Measurements from ENCODE around the gene CCDC92B. TPM values are rescaled to one million over a fixed set of nuclear protein-coding genes. Genes with fewer than 3 reads are reported as not detected.

The CCDC92B gene
- total and polyA plus RNA-seq, 9 of the 15 experiments (the other 6 are each of a cell fraction or from before 2014, with no cell fraction given), result not detected

DNA sequence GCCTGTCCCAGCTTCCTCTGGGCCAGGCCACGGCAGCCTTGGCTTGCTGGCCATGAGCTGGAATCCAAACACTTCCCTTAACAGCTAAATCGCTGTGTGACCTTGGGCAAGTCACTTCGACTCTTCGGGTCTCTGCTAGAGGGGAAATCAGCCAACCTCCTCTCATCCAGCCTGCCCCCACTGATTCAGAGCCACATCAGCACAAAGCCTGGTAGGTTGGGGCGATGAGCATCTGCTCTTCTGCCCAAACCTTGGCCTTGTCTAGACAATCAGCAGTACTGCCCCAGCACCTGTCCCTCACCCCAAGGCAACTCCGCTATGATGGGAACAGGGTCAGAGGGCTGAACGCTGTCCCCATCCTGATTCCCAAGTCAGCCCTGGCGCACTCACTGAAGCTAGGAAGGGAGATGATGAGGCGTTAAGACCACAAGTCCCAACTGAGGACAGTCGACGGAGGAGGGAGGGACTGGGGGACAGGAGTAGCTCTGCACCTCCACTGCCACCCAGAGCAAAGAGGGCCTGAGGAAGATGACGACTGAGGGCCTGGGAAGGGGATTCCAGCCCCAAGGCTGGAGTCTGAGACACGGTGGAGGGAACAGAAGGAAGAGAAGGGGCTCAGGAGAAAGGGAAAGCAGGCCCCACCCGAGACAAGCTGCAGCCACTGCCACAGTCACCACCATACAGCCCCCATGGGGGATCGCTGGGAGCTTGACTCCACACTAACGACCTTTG lies 39.2 kb downstream of the CCDC92B start:
- H3K4me1 ChIP-seq (replicated peaks in 1 of 2; ENCODE audit: control insufficient read depth in 2 of 2, insufficient read depth in 2 of 2, low read length in 2 of 2), result peaks cover 16 to 58% of the 10 kb centered on the region in 2 experiments; a peak in 4 of 5 replicates
- in situ Hi-C loops (cut with MboI) (no loop called here), intact Hi-C loops (cut with micrococcal nuclease) (no loop called here)
- no peaks in the 10 kb centered on the region for H3K9me3 ChIP-seq (replicated peaks; ENCODE audit: control insufficient read depth, insufficient read depth, low read depth, low read length)
- H3K27ac ChIP-seq (ENCODE audit: extremely low read depth, low read depth, low read length), result peak overlapping the region; percentile 80
- peaks cover 5% of the 10 kb centered on the region for H3K9me1 ChIP-seq (ENCODE audit: control insufficient read depth, insufficient read depth, low read length)
- BruUV-seq (replicated peaks), result TSS peak; percentile 57
- TF ChIP-seq HDGF (IDR thresholded peaks at IDR 0.05), result 0 out of 2 replicates have a peak, but pooled peaks have one; percentile 42
- TF ChIP-seq HNRNPH1 (optimal IDR thresholded peaks at IDR 0.05; ENCODE audit: low read depth, low read length), result no peak
- H3K4me3 ChIP-seq, result peak overlapping the region; percentile 70
- DNase-seq (ENCODE audit: extremely low read depth in 1 of 4, low spot score in 3 of 4) (peak in 1 of 4 experiments; percentile 28), ATAC-seq (peak; percentile 29), FAIRE-seq (peak; percentile 61)
- peaks cover 42% of the 10 kb centered on the region; the same call in 1 of the 3 replicates for H3K36me3 ChIP-seq (ENCODE audit: control insufficient read depth, insufficient read depth, low read length)
- H3K79me2 ChIP-seq (ENCODE audit: control insufficient read depth, insufficient read depth, low read length), result peaks cover 76% of the 10 kb centered on the region
- POLR2A ChIA-PET, result interaction anchor here (0.6 to 1.4 kb wide), 2 partner anchors 10 to 86 kb away, joined by 3 to 5 read pairs; no protein-coding TSS in a partner anchor
- H4K20me1 ChIP-seq (replicated peaks; ENCODE audit: control insufficient read depth, insufficient read depth, low read length), result peaks cover 20% of the 10 kb centered on the region
- no peaks in the 10 kb centered on the region for H3K27me3 ChIP-seq (ENCODE audit: control insufficient read depth in 2 of 2, insufficient read depth in 2 of 2, low read length in 2 of 2)
- 6% methylated on average over 11 of the region's 16 CpGs for WGBS (ENCODE audit: insufficient coverage, low coverage, missing lambda C conversion rate)
- H3K4me2 ChIP-seq (ENCODE audit: insufficient read depth, low read length), result peak overlapping the region; percentile 96
- no peak overlapping the region for H2AFZ ChIP-seq (ENCODE audit: low read depth, low read length)
- CTCF ChIA-PET (ENCODE audit: low intra/inter-chr PET ratio), result no interaction called here
- H3K9ac ChIP-seq (ENCODE audit: insufficient read depth in 1 of 2, low read depth in 2 of 2, low read length in 2 of 2), result peak overlapping the region; percentile 67 to 99

DNA sequence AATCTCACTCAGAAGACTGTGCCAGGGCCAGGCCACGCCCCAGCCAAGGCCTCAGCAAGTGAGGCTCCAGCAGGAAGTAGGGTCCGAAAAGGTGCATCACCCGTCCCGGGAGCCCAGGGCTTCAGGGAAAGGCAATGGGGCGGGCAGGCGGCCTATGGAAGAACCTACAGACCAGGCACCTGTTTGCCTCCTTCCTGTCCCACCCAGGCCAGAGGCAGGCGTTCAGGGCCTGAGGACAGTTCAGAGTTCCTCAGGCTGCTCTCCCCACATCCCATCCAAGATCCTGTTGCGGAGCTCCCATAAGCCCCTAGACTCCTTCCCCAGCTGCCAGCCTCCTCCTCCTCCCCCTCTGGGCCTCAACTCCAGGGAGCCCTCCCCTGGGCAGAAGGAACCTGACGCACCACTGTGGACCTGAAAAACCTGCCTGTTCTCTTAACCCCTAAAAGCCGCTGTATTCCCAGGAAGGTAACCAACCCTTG lies 40.2 kb downstream of the CCDC92B start:
- BruUV-seq (replicated peaks), result no TSS peak
- in situ Hi-C loops (cut with MboI) (no loop called here), intact Hi-C loops (cut with micrococcal nuclease) (no loop called here)
- peaks cover 20% of the 10 kb centered on the region for H4K20me1 ChIP-seq (replicated peaks; ENCODE audit: control insufficient read depth, insufficient read depth, low read length)
- H3K4me2 ChIP-seq (ENCODE audit: insufficient read depth, low read length), result peak overlapping the region; percentile 96
- H3K9ac ChIP-seq (ENCODE audit: insufficient read depth in 1 of 2, low read depth in 2 of 2, low read length in 2 of 2), result peak overlapping the region; percentile 67 to 99
- peaks cover 49% of the 10 kb centered on the region; the same call in 1 of the 3 replicates for H3K36me3 ChIP-seq (ENCODE audit: control insufficient read depth, insufficient read depth, low read length)
- ChIA-PET POLR2A (interaction anchor here (0.6 to 1.5 kb wide), 3 partner anchors 9 to 87 kb away, joined by 3 to 5 read pairs (median 4); no protein-coding TSS in a partner anchor), CTCF (ENCODE audit: low intra/inter-chr PET ratio) (no interaction called here)
- peaks cover 85% of the 10 kb centered on the region for H3K79me2 ChIP-seq (ENCODE audit: control insufficient read depth, insufficient read depth, low read length)
- H2AFZ ChIP-seq (ENCODE audit: low read depth, low read length), result no peak overlapping the region
- peaks cover 5% of the 10 kb centered on the region for H3K9me1 ChIP-seq (ENCODE audit: control insufficient read depth, insufficient read depth, low read length)
- H3K4me1 ChIP-seq (replicated peaks in 1 of 2; ENCODE audit: control insufficient read depth in 2 of 2, insufficient read depth in 2 of 2, low read length in 2 of 2), result peaks cover 16 to 58% of the 10 kb centered on the region in 2 experiments; a peak in 4 of 5 replicates
- FAIRE-seq (no peak), DNase-seq (ENCODE audit: extremely low read depth in 1 of 4, low spot score in 3 of 4) (no peak), ATAC-seq (no peak)
- WGBS (ENCODE audit: insufficient coverage, low coverage, missing lambda C conversion rate), result 64% methylated on average over 9 of the region's 10 CpGs
- no peaks in the 10 kb centered on the region for H3K9me3 ChIP-seq (replicated peaks; ENCODE audit: control insufficient read depth, insufficient read depth, low read depth, low read length)
- no peaks in the 10 kb centered on the region for H3K27me3 ChIP-seq (ENCODE audit: control insufficient read depth in 2 of 2, insufficient read depth in 2 of 2, low read length in 2 of 2)
- H3K4me3 ChIP-seq, result peak overlapping the region; percentile 70; the same call in 1 of the 2 replicates
- peak overlapping the region; percentile 80 for H3K27ac ChIP-seq (ENCODE audit: extremely low read depth, low read depth, low read length)
- TF ChIP-seq, protein P1, sequence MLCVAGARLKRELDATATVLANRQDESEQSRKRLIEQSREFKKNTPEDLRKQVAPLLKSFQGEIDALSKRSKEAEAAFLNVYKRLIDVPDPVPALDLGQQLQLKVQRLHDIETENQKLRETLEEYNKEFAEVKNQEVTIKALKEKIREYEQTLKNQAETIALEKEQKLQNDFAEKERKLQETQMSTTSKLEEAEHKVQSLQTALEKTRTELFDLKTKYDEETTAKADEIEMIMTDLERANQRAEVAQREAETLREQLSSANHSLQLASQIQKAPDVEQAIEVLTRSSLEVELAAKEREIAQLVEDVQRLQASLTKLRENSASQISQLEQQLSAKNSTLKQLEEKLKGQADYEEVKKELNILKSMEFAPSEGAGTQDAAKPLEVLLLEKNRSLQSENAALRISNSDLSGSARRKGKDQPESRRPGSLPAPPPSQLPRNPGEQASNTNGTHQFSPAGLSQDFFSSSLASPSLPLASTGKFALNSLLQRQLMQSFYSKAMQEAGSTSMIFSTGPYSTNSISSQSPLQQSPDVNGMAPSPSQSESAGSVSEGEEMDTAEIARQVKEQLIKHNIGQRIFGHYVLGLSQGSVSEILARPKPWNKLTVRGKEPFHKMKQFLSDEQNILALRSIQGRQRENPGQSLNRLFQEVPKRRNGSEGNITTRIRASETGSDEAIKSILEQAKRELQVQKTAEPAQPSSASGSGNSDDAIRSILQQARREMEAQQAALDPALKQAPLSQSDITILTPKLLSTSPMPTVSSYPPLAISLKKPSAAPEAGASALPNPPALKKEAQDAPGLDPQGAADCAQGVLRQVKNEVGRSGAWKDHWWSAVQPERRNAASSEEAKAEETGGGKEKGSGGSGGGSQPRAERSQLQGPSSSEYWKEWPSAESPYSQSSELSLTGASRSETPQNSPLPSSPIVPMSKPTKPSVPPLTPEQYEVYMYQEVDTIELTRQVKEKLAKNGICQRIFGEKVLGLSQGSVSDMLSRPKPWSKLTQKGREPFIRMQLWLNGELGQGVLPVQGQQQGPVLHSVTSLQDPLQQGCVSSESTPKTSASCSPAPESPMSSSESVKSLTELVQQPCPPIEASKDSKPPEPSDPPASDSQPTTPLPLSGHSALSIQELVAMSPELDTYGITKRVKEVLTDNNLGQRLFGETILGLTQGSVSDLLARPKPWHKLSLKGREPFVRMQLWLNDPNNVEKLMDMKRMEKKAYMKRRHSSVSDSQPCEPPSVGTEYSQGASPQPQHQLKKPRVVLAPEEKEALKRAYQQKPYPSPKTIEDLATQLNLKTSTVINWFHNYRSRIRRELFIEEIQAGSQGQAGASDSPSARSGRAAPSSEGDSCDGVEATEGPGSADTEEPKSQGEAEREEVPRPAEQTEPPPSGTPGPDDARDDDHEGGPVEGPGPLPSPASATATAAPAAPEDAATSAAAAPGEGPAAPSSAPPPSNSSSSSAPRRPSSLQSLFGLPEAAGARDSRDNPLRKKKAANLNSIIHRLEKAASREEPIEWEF (CRISPR knock-in tag; IDR thresholded peaks at IDR 0.05), result no peak
- TF ChIP-seq MYC (IDR thresholded peaks at IDR 0.05; ENCODE audit: low read depth, low read length) (no peak), MYC (CRISPR knock-in tag; IDR thresholded peaks at IDR 0.05; ENCODE audit: borderline replicate concordance, low read depth) (no peak), ZNF263 (CRISPR knock-in tag; IDR thresholded peaks at IDR 0.05; ENCODE audit: borderline replicate concordance) (no peak), ATF1 (CRISPR knock-in tag; IDR thresholded peaks at IDR 0.05) (no peak), ATF1 (tag; IDR thresholded peaks at IDR 0.05) (no peak), CBFA2T3 (IDR thresholded peaks at IDR 0.05) (no peak)
